Measurements from ENCODE around the gene ZNF547. TPM values are rescaled to one million over a fixed set of nuclear protein-coding genes. Genes with fewer than 3 reads are reported as not detected.

ZNF547 gene
- total RNA-seq (2021) (5.0 and 6.1 TPM in 2 replicates), Bru-seq, nascent RNA (percentile 66 among the genes with signal in this experiment), BruChase-seq, experiment 1, labeled RNA remaining after a 2-hour chase (percentile 76 among the genes with signal in this experiment), BruChase-seq, experiment 2, labeled RNA remaining after a 6-hour chase (percentile 67 among the genes with signal in this experiment)
- long read RNA-seq, transcript ZNF547-201 (4 exons, 2,739 nt): major isoform, 5 of 6 reads
- long read RNA-seq, partial matches to known transcripts: 0 of 6 reads
- long read RNA-seq, other reads (novel, unspliced or antisense): 1 of 6 reads

DNA sequence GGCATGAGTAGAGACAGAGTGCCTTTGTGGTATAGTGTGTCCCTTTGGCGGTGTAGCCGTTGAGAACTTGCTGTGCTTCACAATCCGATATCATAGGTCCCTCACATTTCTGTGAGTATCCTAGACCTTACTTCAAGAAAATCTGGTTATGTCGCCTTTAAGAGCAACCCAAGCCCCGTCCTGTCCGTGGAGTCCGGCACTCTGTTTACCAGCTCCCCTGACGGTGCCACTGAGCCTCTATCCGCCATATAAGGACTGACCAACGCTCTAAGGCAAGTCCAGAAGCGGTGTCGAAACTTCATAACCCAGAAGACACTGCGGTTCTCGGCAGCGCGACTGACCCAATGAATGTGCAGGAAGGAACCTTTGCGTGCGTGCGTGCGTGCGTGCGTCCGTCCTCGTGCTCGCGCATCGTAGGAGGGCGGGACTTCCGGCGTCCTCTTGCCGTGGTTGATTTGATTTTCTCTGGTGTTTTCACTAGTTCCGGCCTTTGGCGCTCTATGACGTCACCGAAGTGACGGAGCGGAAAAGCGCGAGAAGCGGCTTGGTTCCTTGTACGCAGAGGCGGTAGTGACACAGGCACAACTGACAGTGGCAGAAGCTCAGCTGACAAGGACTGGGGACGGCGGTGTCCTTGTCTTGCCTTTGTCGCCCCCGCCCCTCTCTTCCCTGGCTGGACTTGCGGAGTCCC is at the start of gene ZNF547, which contains the start of gene TRAPPC2B:
Gene ZNF547 (plus strand): TSS at position 555 of the 691 bp plus-strand sequence. CDS start 5,005 bp downstream, outside the sequence.
Gene TRAPPC2B (plus strand): TSS at position 555 of the 691 bp plus-strand sequence. CDS start 1,283 bp downstream, outside the sequence.
- BruUV-seq (replicated peaks): no TSS peak
- no peaks in the 10 kb centered on the region for H3K4me1 ChIP-seq (ENCODE audit: insufficient read depth, low read length, poor library complexity, severe bottlenecking)
- peaks cover under 1% of the 10 kb centered on the region for H3K36me3 ChIP-seq (ENCODE audit: insufficient read depth, low read length, poor library complexity, severe bottlenecking)
- peak within 1 kb of the TSS; percentile 73 for H3K4me3 ChIP-seq (ENCODE audit: low read depth, low read length, poor library complexity, severe bottlenecking)
- DNase-seq (ENCODE audit: low spot score): peak; percentile 100
- POLR2A ChIA-PET (ENCODE audit: low non-redundant PET): no interaction called here
- TF ChIP-seq CTCF (conservative IDR thresholded peaks at IDR 0.05; ENCODE audit: low read depth, low read length): no peak
- H3K9me3 ChIP-seq (ENCODE audit: low read depth, low read length, poor library complexity, severe bottlenecking): no peaks in the 10 kb centered on the region
- H3K27ac ChIP-seq (ENCODE audit: low read depth, low read length, poor library complexity, severe bottlenecking): peak within 1 kb of the TSS; percentile 83
- no peaks in the 10 kb centered on the region for H3K27me3 ChIP-seq (replicated peaks; ENCODE audit: insufficient read depth, low read depth, low read length, poor library complexity)
- CTCF ChIA-PET: interaction anchor here (1.7 kb wide), 1 partner anchor 26 kb away, joined by 4 read pairs; the partner anchor contains the start of gene ZNF548
- intact Hi-C loops (cut with micrococcal nuclease; ENCODE audit: unreplicated experiment): loop anchor here (2.0 kb wide), 1 partner anchor 26 kb away; the partner anchor contains the start of gene ZNF548

GRCh38 chr19:57314146-57314545 is 49.2 kb upstream of the ZNF547 start:
- no peak for TF ChIP-seq EZH2 (IDR thresholded peaks at IDR 0.05; ENCODE audit: borderline replicate concordance, low read depth, low read length, poor library complexity, severe bottlenecking)
- no peak for TF ChIP-seq CTCF (conservative IDR thresholded peaks at IDR 0.05; ENCODE audit: low read depth, low read length)
- no TSS peak for BruUV-seq (replicated peaks)
- H3K4me3 ChIP-seq (ENCODE audit: low read depth, low read length, poor library complexity, severe bottlenecking): no peak overlapping the region
- intact Hi-C loops (cut with micrococcal nuclease; ENCODE audit: unreplicated experiment): no loop called here
- H3K27me3 ChIP-seq (replicated peaks; ENCODE audit: insufficient read depth, low read depth, low read length, poor library complexity): peaks cover 38% of the 10 kb centered on the region
- POLR2A ChIA-PET (ENCODE audit: low non-redundant PET): no interaction called here
- no peak for DNase-seq (ENCODE audit: low spot score)
- no peak overlapping the region for H3K27ac ChIP-seq (ENCODE audit: low read depth, low read length, poor library complexity, severe bottlenecking)
- no peaks in the 10 kb centered on the region for H3K9me3 ChIP-seq (ENCODE audit: low read depth, low read length, poor library complexity, severe bottlenecking)
- CTCF ChIA-PET: no interaction called here
- no peaks in the 10 kb centered on the region for H3K36me3 ChIP-seq (ENCODE audit: insufficient read depth, low read length, poor library complexity, severe bottlenecking)
- no peaks in the 10 kb centered on the region for H3K4me1 ChIP-seq (ENCODE audit: insufficient read depth, low read length, poor library complexity, severe bottlenecking)

GRCh38 chr19:57317503-57317902 is 45.8 kb upstream of the ZNF547 start:
- no peak for TF ChIP-seq CTCF (conservative IDR thresholded peaks at IDR 0.05; ENCODE audit: low read depth, low read length)
- TF ChIP-seq EZH2 (IDR thresholded peaks at IDR 0.05; ENCODE audit: borderline replicate concordance, low read depth, low read length, poor library complexity, severe bottlenecking): no peak
- H3K36me3 ChIP-seq (ENCODE audit: insufficient read depth, low read length, poor library complexity, severe bottlenecking): no peaks in the 10 kb centered on the region
- POLR2A ChIA-PET (ENCODE audit: low non-redundant PET): no interaction called here
- intact Hi-C loops (cut with micrococcal nuclease; ENCODE audit: unreplicated experiment): no loop called here
- no peak for DNase-seq (ENCODE audit: low spot score)
- H3K4me3 ChIP-seq (ENCODE audit: low read depth, low read length, poor library complexity, severe bottlenecking): no peak overlapping the region
- H3K9me3 ChIP-seq (ENCODE audit: low read depth, low read length, poor library complexity, severe bottlenecking): no peaks in the 10 kb centered on the region
- no TSS peak for BruUV-seq (replicated peaks)
- CTCF ChIA-PET: no interaction called here
- H3K4me1 ChIP-seq (ENCODE audit: insufficient read depth, low read length, poor library complexity, severe bottlenecking): no peaks in the 10 kb centered on the region
- H3K27me3 ChIP-seq (replicated peaks; ENCODE audit: insufficient read depth, low read depth, low read length, poor library complexity): peaks cover 38% of the 10 kb centered on the region
- H3K27ac ChIP-seq (ENCODE audit: low read depth, low read length, poor library complexity, severe bottlenecking): no peak overlapping the region
